Measurements from ENCODE around the gene TFCP2.

Gene TFCP2

GRCh38 chr12:51197736-51198567 is 25.0 kb upstream of the TFCP2 start:
- no peak for DNase-seq

DNA sequence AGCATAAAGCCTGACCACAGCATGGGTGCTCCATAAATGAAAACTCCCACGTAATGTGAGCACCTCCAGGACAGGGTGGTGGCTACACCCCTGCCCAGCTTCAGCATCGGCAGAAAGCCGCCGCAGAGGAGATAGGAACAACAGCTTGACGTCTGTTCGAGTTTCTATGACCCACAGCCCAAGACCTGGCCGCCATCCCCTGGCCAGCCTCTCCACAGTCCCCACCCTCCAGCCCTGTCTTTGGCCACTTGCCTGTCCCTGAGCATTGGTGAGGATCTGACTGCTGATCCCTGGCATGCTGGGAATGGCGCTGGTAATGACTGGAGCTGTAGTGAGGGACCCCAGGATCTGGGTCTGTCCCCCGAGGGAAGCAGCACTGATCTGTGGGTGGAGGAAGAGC is 23.6 kb upstream of the TFCP2 start:
- DNase-seq: no peak

- no peak for DNase-seq
These were observed 22.9 kb upstream of the TFCP2 start for GRCh38 chr12:51195841-51196240.

DNA sequence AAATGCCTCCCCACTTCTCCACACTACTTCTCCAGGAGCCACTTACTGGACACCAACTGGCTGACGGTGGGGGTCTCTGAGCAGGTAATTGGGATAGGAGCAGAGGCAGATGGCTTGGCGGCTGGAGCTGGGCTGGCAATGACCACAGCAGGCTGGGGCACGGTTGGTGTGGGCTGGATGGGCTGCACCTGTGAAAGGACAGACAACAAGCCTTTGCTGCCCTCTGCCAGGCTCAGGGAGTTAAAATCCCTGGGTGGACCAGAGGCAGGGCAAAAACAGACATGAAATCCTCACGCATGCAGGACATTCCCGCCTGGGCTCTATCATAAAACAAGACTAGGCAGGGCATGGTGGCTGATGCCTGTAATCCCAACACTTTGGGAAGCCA is 19.3 kb upstream of the TFCP2 start:
- DNase-seq: no peak

DNA sequence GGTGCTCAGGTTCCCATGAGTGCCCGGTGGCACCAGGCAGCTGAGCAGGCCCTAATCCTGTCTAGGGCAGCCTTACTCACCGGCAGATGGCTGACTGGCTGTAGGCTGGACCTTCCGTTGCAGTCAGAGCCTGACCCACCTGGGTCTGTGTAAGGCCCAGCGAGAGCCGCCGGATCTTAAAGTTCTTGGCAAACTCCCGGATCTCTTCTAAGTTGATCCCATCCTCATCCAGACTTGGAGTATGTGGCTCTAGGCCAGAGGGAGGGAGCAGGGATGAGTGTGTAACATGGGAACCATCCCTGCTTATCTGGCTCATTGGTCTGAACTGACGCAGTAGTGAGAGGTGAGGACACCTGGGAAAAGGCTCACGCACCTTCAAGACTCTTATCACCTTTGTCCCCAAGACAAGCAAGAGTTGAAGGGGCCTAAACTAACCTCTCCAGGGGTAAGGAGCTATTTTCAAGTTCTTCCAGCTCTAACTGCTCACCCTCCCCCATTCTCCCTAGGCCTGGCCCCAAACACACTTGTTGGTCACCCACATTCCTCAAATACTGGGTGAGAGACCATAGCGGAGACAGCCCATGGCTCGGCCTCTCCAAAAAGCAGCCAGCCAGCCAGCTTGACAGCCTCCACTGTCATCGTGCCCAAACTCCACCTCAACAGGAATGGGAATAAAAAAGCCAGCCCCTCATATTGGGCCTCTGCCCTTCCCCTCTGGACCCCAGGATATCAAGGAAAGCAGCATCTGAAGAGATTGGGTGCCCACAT is 18.8 kb upstream of the TFCP2 start:
- DNase-seq: no peak

DNA sequence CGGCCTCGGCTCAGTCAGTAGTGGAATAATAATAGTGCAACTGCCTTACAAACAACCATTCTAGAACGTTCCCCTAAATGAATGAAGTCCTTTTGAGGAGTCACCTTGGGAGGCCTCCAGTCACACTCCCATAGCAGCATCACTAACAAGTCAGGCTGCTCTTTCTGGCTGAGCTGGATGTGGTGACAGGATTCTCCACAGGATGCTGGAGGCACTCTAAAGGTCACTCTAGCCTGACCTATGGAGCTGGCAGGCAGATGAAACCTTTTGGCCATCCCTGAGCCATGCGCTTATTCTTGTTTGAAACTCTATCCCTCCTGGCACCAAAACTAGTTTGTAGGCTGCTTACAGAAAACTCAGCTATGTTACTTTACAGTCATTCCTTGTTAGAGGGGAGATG is 17.9 kb upstream of the TFCP2 start:
- no peak for DNase-seq

DNA sequence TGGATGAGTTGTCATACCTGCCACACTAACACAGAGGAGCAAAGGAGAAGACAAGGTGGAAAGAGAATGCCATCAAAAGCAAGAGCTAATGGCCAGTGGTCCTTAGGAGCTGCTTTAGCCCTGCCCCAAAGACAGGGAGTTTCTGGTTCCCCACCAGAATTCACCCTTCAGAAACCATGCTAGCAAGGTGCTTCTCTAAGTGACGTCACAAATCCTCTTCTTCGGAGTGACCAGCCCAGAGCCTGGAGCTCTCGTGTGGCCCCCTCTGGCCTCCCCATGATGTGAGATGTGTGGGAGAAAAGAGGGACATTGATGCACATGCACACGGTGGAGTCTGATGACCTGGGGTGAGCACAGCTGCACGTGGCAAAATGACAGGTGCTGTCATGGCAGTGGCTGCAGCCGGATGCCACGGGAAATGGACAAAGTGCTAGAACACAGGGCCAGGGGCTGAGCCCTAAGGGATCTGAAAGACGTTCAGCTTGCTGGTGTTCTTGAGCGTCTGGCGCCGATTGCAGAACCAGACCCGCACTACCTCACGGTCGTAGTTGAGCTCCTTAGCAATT is 16.9 kb upstream of the TFCP2 start:
- no peak for DNase-seq

DNA sequence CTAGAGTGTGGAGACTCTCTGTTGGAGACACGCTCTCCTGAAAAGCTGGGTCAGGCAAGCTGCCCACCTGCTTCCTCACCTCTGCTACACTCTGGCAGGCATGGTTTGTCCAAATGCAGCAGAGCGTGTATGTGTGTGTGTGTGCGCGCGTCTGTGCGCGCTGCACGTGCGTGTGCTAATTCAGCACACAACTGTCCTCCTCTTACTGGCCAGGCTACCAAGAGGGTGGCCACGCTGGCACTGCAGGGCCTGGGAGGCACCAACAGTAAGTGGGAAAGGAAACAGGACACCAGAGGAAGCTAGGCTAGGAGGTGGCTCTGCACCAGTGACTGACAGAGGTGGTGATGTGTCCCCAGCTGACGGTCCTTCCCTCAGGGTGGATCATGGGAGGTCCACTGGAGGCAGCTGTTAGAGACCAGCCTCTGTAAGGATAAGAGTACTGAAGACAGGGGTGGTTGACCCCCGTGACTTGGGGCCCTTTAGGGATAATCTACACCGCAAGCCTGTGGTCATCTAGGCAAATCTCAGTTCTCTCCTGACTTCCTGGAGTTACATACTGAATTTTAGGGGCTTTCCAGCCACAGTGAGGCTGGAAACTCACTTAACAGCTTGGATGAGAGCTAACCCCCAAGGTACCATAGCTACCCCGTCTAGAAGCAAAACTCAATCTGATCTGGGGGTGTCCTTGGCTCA is 15.6 kb upstream of the TFCP2 start:
- no peak for DNase-seq

DNA sequence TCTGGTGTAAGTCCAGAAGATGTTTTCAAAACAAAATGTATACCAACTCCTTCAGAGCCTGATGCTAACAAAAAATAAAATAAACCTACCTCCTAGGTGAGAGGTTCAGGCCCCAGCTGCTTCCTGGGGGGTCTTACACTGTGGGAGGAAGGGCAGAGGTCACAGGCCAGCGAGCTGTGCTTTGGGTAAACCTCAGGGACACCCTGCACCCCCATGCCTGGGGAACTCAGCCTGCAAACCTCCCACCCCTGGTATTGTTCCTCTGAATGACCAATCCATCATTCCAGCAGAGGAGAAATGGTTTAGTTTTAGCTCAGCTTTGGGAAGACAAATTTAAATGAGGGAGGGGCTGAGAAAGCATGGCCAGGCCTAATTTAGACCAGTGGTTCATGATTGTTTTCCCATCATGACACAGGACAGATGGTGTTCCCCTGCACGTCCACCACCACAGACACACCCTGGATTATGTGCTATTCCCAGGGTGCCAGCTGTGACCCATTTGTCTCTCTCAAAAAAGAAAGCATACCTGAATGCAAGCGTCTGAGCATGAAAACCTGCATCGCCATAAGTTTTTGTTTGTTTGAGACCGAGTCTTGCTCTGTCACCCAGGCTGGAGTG is 14.5 kb upstream of the TFCP2 start:
- DNase-seq: no peak

DNA sequence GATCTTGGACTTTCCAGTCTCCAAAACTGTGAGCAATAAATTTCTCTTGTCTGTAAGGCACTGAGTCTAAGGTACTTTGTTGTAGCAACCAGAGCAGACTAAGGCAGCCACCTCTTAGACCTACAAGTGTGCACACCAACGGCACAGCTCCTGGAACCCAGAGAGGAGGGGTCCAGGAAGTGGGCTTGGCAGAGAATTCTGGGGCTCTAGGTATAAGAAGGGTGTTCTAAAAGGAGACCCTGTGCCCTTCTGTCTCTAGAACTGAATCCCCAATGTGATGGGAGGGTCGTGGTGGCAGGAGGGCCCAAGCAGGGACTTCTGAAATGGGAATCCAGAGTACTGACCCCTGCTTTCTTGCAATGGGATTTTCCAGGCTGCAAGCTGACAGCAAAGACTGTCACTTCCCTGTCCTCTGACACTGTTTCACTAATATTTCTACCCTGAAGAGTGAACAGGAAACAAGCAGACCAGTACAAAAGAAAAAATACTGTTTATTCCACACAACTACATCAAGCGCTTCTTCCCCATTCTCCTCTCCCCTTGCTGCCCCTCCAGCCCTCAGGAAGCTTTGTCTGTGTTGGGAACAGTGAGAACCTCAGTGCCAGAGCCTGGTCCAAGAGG is 13.6 kb upstream of the TFCP2 start:
- no peak for DNase-seq

DNA sequence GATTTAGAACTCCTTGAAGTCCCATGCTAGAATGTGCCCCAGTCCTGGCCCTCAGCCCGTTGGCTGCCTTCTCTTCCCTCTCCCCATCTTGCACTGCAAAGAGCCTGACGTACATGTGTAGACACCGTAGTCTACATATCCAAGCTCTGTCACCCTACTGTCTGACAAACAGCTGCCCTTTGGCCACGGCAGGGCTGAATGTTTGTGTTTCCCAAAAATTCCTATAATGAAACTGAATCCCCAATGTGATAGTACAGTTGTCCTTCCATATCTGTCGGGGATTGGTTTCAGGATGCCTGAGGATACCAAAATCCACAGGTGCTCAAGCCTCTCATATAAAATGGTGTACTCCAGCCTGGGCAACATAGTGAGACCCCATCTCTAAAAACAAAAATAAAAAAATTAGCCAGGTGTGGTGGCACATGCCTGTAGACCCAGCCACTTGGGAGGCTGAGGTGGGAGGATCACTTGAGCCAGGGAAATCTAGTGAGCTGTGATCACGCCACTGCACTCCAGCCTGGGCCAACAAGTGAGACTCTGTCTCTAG is 12.3 kb upstream of the TFCP2 start:
- no peak for DNase-seq

DNA sequence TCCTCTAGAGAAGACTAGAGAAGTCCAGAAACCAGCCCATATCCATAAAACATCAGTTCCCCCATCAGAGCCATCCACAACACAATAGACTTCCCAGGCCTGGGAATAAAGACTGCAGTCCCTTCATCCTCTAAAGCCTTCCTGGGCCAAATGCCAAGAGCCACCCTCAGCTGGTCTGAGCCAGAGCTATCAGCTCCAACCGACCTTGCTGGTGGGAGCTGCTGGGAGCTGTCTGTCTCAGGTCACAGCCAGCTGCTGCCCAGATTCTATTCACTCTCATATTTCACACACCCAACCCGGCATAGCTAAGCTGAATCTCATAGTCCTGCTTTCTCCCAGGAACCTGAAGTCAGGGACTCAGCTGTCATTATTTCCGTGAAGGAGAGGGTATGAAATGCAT is 10.9 kb upstream of the TFCP2 start:
- DNase-seq: no peak

- no peak for DNase-seq
These were observed 10.4 kb upstream of the TFCP2 start for GRCh38 chr12:51183349-51183748.

DNA sequence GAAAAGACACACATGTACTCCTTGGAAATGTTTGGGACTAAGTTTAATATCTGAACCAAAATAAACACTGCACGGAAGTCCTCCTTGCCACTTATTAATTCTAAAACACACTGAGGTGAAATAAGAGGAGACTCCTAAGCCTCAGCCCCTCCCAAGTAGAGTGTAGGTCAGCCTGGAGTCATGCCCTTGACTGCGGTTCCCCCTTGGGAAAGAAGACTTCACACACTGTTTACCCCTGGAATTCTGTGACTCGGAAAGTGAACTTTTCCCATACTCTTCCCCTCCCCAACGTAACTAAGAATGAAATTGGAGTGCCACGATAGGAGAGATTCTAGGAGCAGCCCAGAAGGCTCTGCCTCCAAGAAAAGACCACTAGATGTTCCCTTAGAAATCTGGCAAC is 8.6 kb upstream of the TFCP2 start:
- DNase-seq: no peak

DNA sequence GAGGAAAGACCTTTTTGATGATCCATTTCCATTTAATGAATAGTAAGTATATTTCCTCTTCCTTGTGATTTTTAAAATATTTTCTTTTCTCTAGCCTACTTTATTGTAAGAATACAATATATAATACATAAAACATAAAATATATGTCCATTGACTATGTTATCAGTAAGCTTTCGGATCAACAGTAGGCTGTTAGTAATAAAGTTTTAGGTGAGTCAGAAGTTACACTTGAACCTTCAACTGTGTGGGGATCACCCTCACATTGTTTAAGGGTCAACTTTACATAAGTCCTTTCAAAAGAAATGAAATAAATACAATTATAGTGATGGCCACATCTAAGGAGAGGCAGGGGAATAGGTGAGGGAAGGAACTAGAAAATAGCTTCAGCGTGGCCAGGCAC is 5.0 kb upstream of the TFCP2 start:
- no peak for DNase-seq

- DNase-seq: no peak
These were observed 1.6 kb upstream of the TFCP2 start for GRCh38 chr12:51174501-51174900.

DNA sequence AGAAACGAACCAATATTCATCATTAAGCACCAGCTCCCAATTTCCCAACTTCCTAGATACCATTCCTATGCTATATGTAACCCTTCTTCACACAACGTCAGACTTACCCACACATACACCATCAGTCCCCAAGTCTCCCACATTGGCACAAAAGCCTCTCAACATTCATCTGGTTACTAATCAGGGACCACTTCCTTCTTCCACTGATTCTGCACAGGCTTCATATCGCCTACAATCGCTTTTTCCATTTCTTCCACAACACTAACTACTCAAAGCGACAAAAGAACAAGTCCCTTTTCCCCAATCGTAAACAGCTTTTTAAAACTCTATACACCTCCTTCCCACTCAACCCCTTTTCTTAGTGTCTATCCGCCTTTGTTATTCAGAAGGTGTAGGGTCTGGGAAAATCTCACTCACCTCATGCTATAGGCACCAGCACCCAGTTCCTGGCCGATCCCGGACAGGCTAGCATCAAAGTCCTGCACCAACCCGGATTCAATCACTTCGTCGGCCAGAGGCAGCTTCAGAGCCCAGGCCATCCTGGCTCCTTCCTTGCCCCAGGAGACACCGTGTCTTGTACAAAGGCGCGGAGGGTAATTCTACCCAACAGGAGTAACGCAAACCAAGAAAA is 936 bp downstream of the TFCP2 start:
- DNase-seq: no peak

- no peak for DNase-seq
These were observed 9.1 kb downstream of the TFCP2 start for GRCh38 chr12:51163795-51164194.

- no peak for DNase-seq
These were observed 10.7 kb downstream of the TFCP2 start for GRCh38 chr12:51162217-51162616.

GRCh38 chr12:51160814-51161459 is 12.0 kb downstream of the TFCP2 start:
- DNase-seq: no peak

- no peak for DNase-seq
These were observed 16.6 kb downstream of the TFCP2 start for GRCh38 chr12:51156245-51156765.

Measured in NCI-H187 treated with DMSO at 0.1 percent for 48 hours (cell line).